SU-DHL-6 (cell line): ENCODE measurements around the gene MBTD1.
"Not testable (repeated sequence)": the region's sequence is repeated elsewhere in the genome, so short reads cannot be mapped to it uniquely, and the experiment has no call there.

Experiments used
- H2AFZ ChIP-seq: fragments of 200-600 bp; sonication (generic); 2 replicates; pipeline ENCODE4 v1.6.1; 2014; ENCODE audit warnings: low read depth, mild to moderate bottlenecking, moderate library complexity, mixed read lengths, antibody characterized with exemption, low read length; ENCODE audit not compliant: severe bottlenecking
- H3F3A ChIP-seq: fragments of 200-600 bp; shearing (Covaris generic); 2 replicates; pipeline ENCODE4 v1.6.0; 2016; ENCODE audit warnings: antibody characterized with exemption, mild to moderate bottlenecking; ENCODE audit not compliant: insufficient read depth
- H3K27ac ChIP-seq: fragments of 200-600 bp; sonication (generic); 2 replicates; pipeline ENCODE4 v1.5.1; 2016; ENCODE audit warnings: low read depth, mild to moderate bottlenecking, low read length, moderate library complexity, mixed read lengths
- H3K27me3 ChIP-seq: fragments of 200-600 bp; sonication (generic), shearing (Covaris generic); 2 replicates; pipeline ENCODE4 v1.6.0; 2014; ENCODE audit warnings: mild to moderate bottlenecking, low read length
- H3K36me3 ChIP-seq: fragments of 200-600 bp; sonication (generic); 2 replicates; pipeline ENCODE4 v1.6.1; 2014; ENCODE audit warnings: mild to moderate bottlenecking, low read length, mixed read lengths
- H3K4me2 ChIP-seq: fragments of 300-600, 200-600 bp; shearing (Covaris generic), sonication (generic); 2 replicates; pipeline ENCODE4 v1.6.0; 2014; ENCODE audit warnings: low read length, low read depth, mild to moderate bottlenecking; ENCODE audit not compliant: poor library complexity, severe bottlenecking
- H3K4me3 ChIP-seq: fragments of 200-600 bp; sonication (generic); 2 replicates; pipeline ENCODE4 v1.5.1; 2014; ENCODE audit warnings: antibody characterized with exemption, low read length, mild to moderate bottlenecking, mixed read lengths; ENCODE audit not compliant: insufficient read depth, poor library complexity, severe bottlenecking
- H3K79me2 ChIP-seq: fragments of 200-600 bp; sonication (generic); 2 replicates; pipeline ENCODE4 v1.6.1; 2014; ENCODE audit warnings: mild to moderate bottlenecking, low read length, moderate library complexity; ENCODE audit not compliant: insufficient read depth
- H3K9ac ChIP-seq: fragments of 200-600 bp; sonication (generic); 2 replicates; pipeline ENCODE4 v1.7.0; 2014; ENCODE audit warnings: mild to moderate bottlenecking, low read length
- H3K9me2 ChIP-seq: fragments of 200-600 bp; sonication (generic); replicated peaks from 2 replicates; pipeline ENCODE4 v1.6.1; 2014; ENCODE audit warnings: low read length; ENCODE audit not compliant: insufficient read depth
- H3K9me3 ChIP-seq: fragments of 200-600 bp; sonication (generic); 2 replicates; pipeline ENCODE4 v1.6.1; 2014; ENCODE audit warnings: low read length, mixed read lengths; ENCODE audit not compliant: insufficient read depth
- H4K20me1 ChIP-seq: fragments of 200-600 bp; sonication (generic); 2 replicates; pipeline ENCODE4 v1.6.1; 2014; ENCODE audit warnings: low read depth, mild to moderate bottlenecking, antibody characterized with exemption, low read length, moderate library complexity, mixed read lengths
- CTCF ChIP-seq: fragments of 200-600 bp; sonication (generic); IDR thresholded peaks from one replicate; pipeline ENCODE4 v1.5.1; 2017; ENCODE audit warnings: antibody characterized with exemption, mild to moderate bottlenecking, low read length, moderate library complexity; ENCODE audit not compliant: insufficient read depth, poor library complexity, severe bottlenecking
- EZH2phosphoT487 ChIP-seq: fragments of 200-600 bp; sonication (generic), shearing (Covaris generic); conservative IDR thresholded peaks from 2 replicates; pipeline ENCODE4 v1.6.1; 2018; ENCODE audit warnings: mild to moderate bottlenecking, antibody characterized with exemption, low read length, moderate library complexity, mixed read lengths

Gene MBTD1

DNA sequence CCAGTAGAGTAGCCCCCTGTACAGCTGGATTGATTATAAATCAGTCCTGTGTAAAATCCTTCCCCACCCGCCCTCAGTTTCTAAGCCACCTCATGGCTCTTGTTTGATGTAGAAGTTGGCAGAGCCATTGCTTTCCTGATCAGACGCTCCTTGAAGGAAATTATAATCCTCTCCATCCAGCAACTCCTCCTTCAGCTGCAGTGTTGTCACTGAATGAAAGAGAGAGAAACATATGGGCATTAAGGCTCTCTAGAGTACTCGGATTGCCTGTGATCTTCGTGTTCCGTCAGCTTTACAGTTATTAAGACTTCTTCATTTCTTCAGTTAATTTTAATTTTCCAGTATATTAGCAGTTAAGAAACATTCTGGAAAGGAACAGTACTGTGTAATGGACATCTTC lies 79.4 kb downstream of the MBTD1 start:
- Histone ChIP-seq H3K9ac (no peak overlapping the region), H3F3A (peaks cover 11% of the 10 kb centered on the region; the same call in 1 of the 2 replicates), H3K4me2 (no peak overlapping the region), H3K4me3 (no peak overlapping the region), H3K27ac (no peak overlapping the region), H3K79me2 (no peaks in the 10 kb centered on the region), H2AFZ (no peak overlapping the region), H3K27me3 (no peaks in the 10 kb centered on the region), H3K36me3 (peaks cover 14% of the 10 kb centered on the region), H3K9me3 (no peaks in the 10 kb centered on the region), H3K9me2 (no peaks in the 10 kb centered on the region), H4K20me1 (no peaks in the 10 kb centered on the region)
- TF ChIP-seq EZH2phosphoT487 (no peak), CTCF (no peak)

GRCh38 chr17:51172030-51172429 lies 87.8 kb downstream of the MBTD1 start:
- H3K9me3 ChIP-seq, H3K9me2 ChIP-seq, H3K27ac ChIP-seq, H3K4me3 ChIP-seq, H3K27me3 ChIP-seq, H2AFZ ChIP-seq, H4K20me1 ChIP-seq, H3K4me2 ChIP-seq, H3K9ac ChIP-seq: not testable (repeated sequence)
- peaks cover 14% of the 10 kb centered on the region for H3F3A ChIP-seq
- peaks cover 18% of the 10 kb centered on the region; the same call in 1 of the 2 replicates for H3K36me3 ChIP-seq
- peaks cover 12% of the 10 kb centered on the region for H3K79me2 ChIP-seq

- no peak overlapping the region for H3K4me2 ChIP-seq
- no peaks in the 10 kb centered on the region for H3K27me3 ChIP-seq
- no peaks in the 10 kb centered on the region for H3K9me2 ChIP-seq
- H3K27ac ChIP-seq, result no peak overlapping the region
- H3K9ac ChIP-seq, result no peak overlapping the region
- no peak overlapping the region for H2AFZ ChIP-seq
- peaks cover 18% of the 10 kb centered on the region; the same call in 1 of the 2 replicates for H3K36me3 ChIP-seq
- H3F3A ChIP-seq, result peaks cover 17% of the 10 kb centered on the region
- H4K20me1 ChIP-seq, result peaks cover 3% of the 10 kb centered on the region; the same call in 1 of the 2 replicates
- no peak overlapping the region for H3K4me3 ChIP-seq
- H3K9me3 ChIP-seq, result no peaks in the 10 kb centered on the region
- peaks cover 16% of the 10 kb centered on the region for H3K79me2 ChIP-seq
- TF ChIP-seq EZH2phosphoT487 (no peak), CTCF (no peak)
Observed at GRCh38 chr17:51170736-51171135, 89.1 kb downstream of the MBTD1 start.

DNA sequence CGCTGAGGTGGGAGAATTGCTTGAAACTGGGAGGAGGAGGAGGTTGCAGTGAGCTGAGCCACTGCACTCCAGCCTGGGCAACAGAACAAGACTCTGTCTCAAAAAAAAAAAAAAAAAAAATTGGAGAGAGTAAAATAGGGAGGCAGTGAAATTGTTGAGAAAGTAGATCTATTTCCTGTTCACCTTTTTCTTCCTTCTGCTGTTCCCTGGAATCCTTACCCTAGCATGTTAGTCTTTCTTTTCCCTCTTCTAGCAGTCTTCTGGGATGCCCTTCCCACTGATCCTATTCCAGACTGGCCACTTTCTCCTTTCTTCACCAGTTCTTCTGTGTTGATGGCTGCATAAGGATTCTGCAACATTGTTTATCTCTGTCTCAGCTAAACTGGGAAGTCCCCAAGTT lies 90.5 kb downstream of the MBTD1 start:
- Histone ChIP-seq H3K4me2 (no peak overlapping the region), H3K27ac (no peak overlapping the region), H3K4me3 (no peak overlapping the region), H4K20me1 (peaks cover 3% of the 10 kb centered on the region; the same call in 1 of the 2 replicates), H3K36me3 (peaks cover 18% of the 10 kb centered on the region; the same call in 1 of the 2 replicates), H3K9me3 (no peaks in the 10 kb centered on the region), H3F3A (peaks cover 27% of the 10 kb centered on the region), H3K9me2 (no peaks in the 10 kb centered on the region), H3K79me2 (peaks cover 16% of the 10 kb centered on the region), H3K9ac (no peak overlapping the region), H2AFZ (no peak overlapping the region), H3K27me3 (no peaks in the 10 kb centered on the region)
- TF ChIP-seq EZH2phosphoT487 (no peak), CTCF (no peak)
